Mesendoderm (in vitro differentiated cells): ENCODE results near the gene FUT2.
"Not testable (repeated sequence)": the region's sequence is repeated elsewhere in the genome, so short reads cannot be mapped to it uniquely, and the experiment has no call there.

Experiments used
- DNase-seq: peaks from one replicate; pipeline ENCODE4 v3.0.0; 2013
- H2AK5ac ChIP-seq: 2 replicates; pipeline ENCODE4 v1.6.1; 2013; ENCODE audit warnings: low read length, inconsistent platforms
- H2BK120ac ChIP-seq: 2 replicates; pipeline ENCODE4 v1.6.1; 2013; ENCODE audit warnings: low read depth, mild to moderate bottlenecking, low read length, moderate library complexity, mixed read lengths
- H2BK15ac ChIP-seq: replicated peaks from 2 replicates; pipeline ENCODE4 v1.6.1; 2013; ENCODE audit warnings: low read depth, mild to moderate bottlenecking, moderate library complexity
- H2BK5ac ChIP-seq: 2 replicates; pipeline ENCODE4 v1.6.1; 2013; ENCODE audit warnings: low read length, inconsistent platforms
- H3K18ac ChIP-seq: 2 replicates; pipeline ENCODE4 v1.6.1; 2013; ENCODE audit warnings: mild to moderate bottlenecking, low read length, mixed read lengths
- H3K23ac ChIP-seq: one replicate; pipeline ENCODE4 v1.6.1; 2013; ENCODE audit warnings: low read length
- H3K27ac ChIP-seq: 2 replicates; pipeline ENCODE4 v1.5.1; 2013; ENCODE audit warnings: low read depth, mild to moderate bottlenecking, inconsistent platforms, low read length, moderate library complexity
- H3K27me3 ChIP-seq: 2 replicates; pipeline ENCODE4 v1.6.1; 2013; ENCODE audit warnings: low read length, control low read depth, mild to moderate bottlenecking, inconsistent platforms; ENCODE audit not compliant: insufficient read depth, poor library complexity
- H3K36me3 ChIP-seq: 2 replicates; pipeline ENCODE4 v1.6.1; 2013; ENCODE audit warnings: low read length, inconsistent platforms; ENCODE audit not compliant: control insufficient read depth, insufficient read depth
- H3K4ac ChIP-seq: one replicate; pipeline ENCODE4 v1.6.1; 2013; ENCODE audit warnings: low read depth, mild to moderate bottlenecking, low read length, moderate library complexity
- H3K4me1 ChIP-seq: 2 replicates; pipeline ENCODE4 v1.6.1; 2013; ENCODE audit warnings: low read depth, low read length, inconsistent platforms; ENCODE audit not compliant: control insufficient read depth
- H3K4me2 ChIP-seq: 2 replicates; pipeline ENCODE4 v1.6.1; 2013; ENCODE audit warnings: low read length
- H3K4me3 ChIP-seq: 2 replicates; pipeline ENCODE4 v1.5.1; 2013; ENCODE audit warnings: mild to moderate bottlenecking, low read length
- H3K56ac ChIP-seq: one replicate; pipeline ENCODE4 v1.6.1; 2013; ENCODE audit warnings: low read length
- H3K79me1 ChIP-seq: 2 replicates; pipeline ENCODE4 v1.6.1; 2013; ENCODE audit warnings: low read length, inconsistent platforms
- H3K79me2 ChIP-seq: 2 replicates; pipeline ENCODE4 v1.6.1; 2013; ENCODE audit warnings: mild to moderate bottlenecking, low read length; ENCODE audit not compliant: control insufficient read depth, insufficient read depth
- H3K9ac ChIP-seq: 2 replicates; pipeline ENCODE4 v1.6.1; 2013; ENCODE audit warnings: low read length, inconsistent platforms
- H4K5ac ChIP-seq: one replicate; pipeline ENCODE4 v1.6.1; 2013; ENCODE audit warnings: low read length
- H4K8ac ChIP-seq: one replicate; pipeline ENCODE4 v1.6.1; 2013; ENCODE audit warnings: low read depth, mild to moderate bottlenecking, control low read depth, low read length, moderate library complexity
- WGBS: extraction: QIAGEN DNeasy Blood & Tissue Kit; methylation state at CpG from one replicate; pipeline ENCODE4 v1.1.7; 2013; ENCODE audit warnings: low lambda C conversion rate, missing lambda C conversion rate; ENCODE audit not compliant: insufficient coverage; ENCODE audit errors: extremely low coverage; 5-methylcytosine and 5-hydroxymethylcytosine counted together

Gene FUT2

GRCh38 chr19:48676887-48677286 lies 18.9 kb upstream of the FUT2 start:
- no peak for DNase-seq
- Histone ChIP-seq H3K79me2 (no peaks in the 10 kb centered on the region), H3K27me3 (no peaks in the 10 kb centered on the region), H3K36me3 (no peaks in the 10 kb centered on the region), H3K9ac (no peak overlapping the region), H4K8ac (no peak overlapping the region), H3K4ac (no peak overlapping the region), H3K18ac (no peak overlapping the region), H3K23ac (no peak overlapping the region), H3K79me1 (no peaks in the 10 kb centered on the region), H3K4me1 (no peaks in the 10 kb centered on the region), H4K5ac (no peak overlapping the region), H3K4me2 (no peak overlapping the region), H3K4me3 (no peak overlapping the region), H2AK5ac (no peak overlapping the region), H3K27ac (no peak overlapping the region), H2BK5ac (no peak overlapping the region), H2BK120ac (no peak overlapping the region), H3K56ac (no peak overlapping the region), H2BK15ac (no peak overlapping the region)
- no CpG with 5 or more reads among the region's 13 CpGs for WGBS

- H3K27ac ChIP-seq, result no peak overlapping the region
- H3K9ac ChIP-seq, result no peak overlapping the region
- H3K56ac ChIP-seq, result no peak overlapping the region
- DNase-seq, result no peak
- H4K8ac ChIP-seq, result no peak overlapping the region
- no peak overlapping the region for H3K4ac ChIP-seq
- no peak overlapping the region for H2BK120ac ChIP-seq
- H2AK5ac ChIP-seq, result no peak overlapping the region
- H3K4me2 ChIP-seq, result no peak overlapping the region
- no peaks in the 10 kb centered on the region for H3K4me1 ChIP-seq
- H2BK5ac ChIP-seq, result no peak overlapping the region
- H3K27me3 ChIP-seq, result no peaks in the 10 kb centered on the region
- no peaks in the 10 kb centered on the region for H3K79me2 ChIP-seq
- H3K79me1 ChIP-seq, result no peaks in the 10 kb centered on the region
- H4K5ac ChIP-seq, result no peak overlapping the region
- H3K18ac ChIP-seq, result no peak overlapping the region
- no CpG with 5 or more reads among the region's 4 CpGs for WGBS
- no peaks in the 10 kb centered on the region for H3K36me3 ChIP-seq
- H3K4me3 ChIP-seq, result no peak overlapping the region
- no peak overlapping the region for H2BK15ac ChIP-seq
- H3K23ac ChIP-seq, result no peak overlapping the region
These were observed 17.6 kb upstream of the FUT2 start for GRCh38 chr19:48678201-48678600.

- not testable (repeated sequence) for H3K4me3 ChIP-seq, H4K8ac ChIP-seq, DNase-seq, H3K18ac ChIP-seq, H3K9ac ChIP-seq, H3K23ac ChIP-seq, H3K79me1 ChIP-seq, H3K79me2 ChIP-seq, H2BK120ac ChIP-seq, H3K36me3 ChIP-seq, H2BK5ac ChIP-seq, H2AK5ac ChIP-seq, H4K5ac ChIP-seq, H3K4ac ChIP-seq, H3K4me1 ChIP-seq, H3K4me2 ChIP-seq, H3K56ac ChIP-seq, H3K27me3 ChIP-seq, H2BK15ac ChIP-seq, H3K27ac ChIP-seq
- no CpG with 5 or more reads among the region's 19 CpGs for WGBS
These were observed 15.8 kb upstream of the FUT2 start for GRCh38 chr19:48680006-48680405.

GRCh38 chr19:48680436-48681126 lies 15.2 kb upstream of the FUT2 start:
- Histone ChIP-seq H3K4ac (no peak overlapping the region), H3K79me1 (no peaks in the 10 kb centered on the region), H3K79me2 (no peaks in the 10 kb centered on the region), H3K27ac (no peak overlapping the region), H4K8ac (no peak overlapping the region), H3K4me1 (no peaks in the 10 kb centered on the region), H3K4me3 (no peak overlapping the region), H3K23ac (no peak overlapping the region), H3K18ac (no peak overlapping the region), H2BK120ac (no peak overlapping the region), H2BK15ac (no peak overlapping the region), H3K9ac (no peak overlapping the region), H4K5ac (no peak overlapping the region), H3K27me3 (no peaks in the 10 kb centered on the region), H2AK5ac (no peak overlapping the region), H3K56ac (no peak overlapping the region), H2BK5ac (no peak overlapping the region), H3K36me3 (no peaks in the 10 kb centered on the region), H3K4me2 (no peak overlapping the region)
- DNase-seq, result no peak
- WGBS, result no CpG with 5 or more reads among the region's 45 CpGs

- Histone ChIP-seq H3K18ac (no peak overlapping the region), H2BK15ac (no peak overlapping the region), H3K56ac (peak overlapping the region; percentile 1), H3K4me3 (no peak overlapping the region), H2BK120ac (no peak overlapping the region), H4K5ac (no peak overlapping the region), H3K27ac (no peak overlapping the region), H3K9ac (no peak overlapping the region), H3K4ac (no peak overlapping the region), H3K27me3 (no peaks in the 10 kb centered on the region), H3K4me2 (no peak overlapping the region), H2AK5ac (no peak overlapping the region), H3K36me3 (no peaks in the 10 kb centered on the region), H3K4me1 (no peaks in the 10 kb centered on the region), H4K8ac (no peak overlapping the region), H2BK5ac (no peak overlapping the region), H3K23ac (no peak overlapping the region), H3K79me1 (no peaks in the 10 kb centered on the region), H3K79me2 (no peaks in the 10 kb centered on the region)
- WGBS, result no CpG with 5 or more reads among the region's 7 CpGs
- no peak for DNase-seq
These were observed 14.7 kb upstream of the FUT2 start for GRCh38 chr19:48681127-48681470.

- H3K4me3 ChIP-seq, result no peak overlapping the region
These were observed 12.4 kb upstream of the FUT2 start for GRCh38 chr19:48683349-48683748.

More at GRCh38 chr19:48683349-48683748, 12.4 kb upstream of the FUT2 start:
- Histone ChIP-seq H3K4me1 (no peaks in the 10 kb centered on the region), H3K27ac (no peak overlapping the region), H3K18ac (no peak overlapping the region), H3K27me3 (no peaks in the 10 kb centered on the region), H3K79me2 (no peaks in the 10 kb centered on the region), H3K23ac (no peak overlapping the region), H3K4me2 (no peak overlapping the region), H3K56ac (no peak overlapping the region), H3K9ac (no peak overlapping the region), H3K4ac (no peak overlapping the region), H2AK5ac (no peak overlapping the region), H2BK120ac (no peak overlapping the region), H2BK15ac (no peak overlapping the region), H2BK5ac (no peak overlapping the region), H4K8ac (no peak overlapping the region), H3K79me1 (no peaks in the 10 kb centered on the region), H3K36me3 (no peaks in the 10 kb centered on the region), H4K5ac (no peak overlapping the region)
- DNase-seq, result no peak
- no CpG with 5 or more reads among the region's 11 CpGs for WGBS
